ENCODE data around the gene SLC25A45. TPM values are rescaled to one million over a fixed set of nuclear protein-coding genes. Genes with fewer than 3 reads are reported as not detected.

Gene SLC25A45
- total RNA-seq, 2 experiments from 2014 or later: 40.0 to 40.8 TPM

- Mint-ChIP-seq H3K4me1 (ENCODE audit: low read depth) (peaks cover 77% of the 10 kb centered on the region), H3K27ac (peak overlapping the region; percentile 96), H3K4me3 (peak overlapping the region; percentile 92), H3K9me3 (no peaks in the 10 kb centered on the region), H3K27me3 (no peaks in the 10 kb centered on the region), H3K36me3 (ENCODE audit: low read depth) (peaks cover 67% of the 10 kb centered on the region)
- POLR2A ChIA-PET: interaction anchor here (3.6 to 20.7 kb wide), 4 partner anchors 10 to 76 kb away, joined by 23 to 3042 read pairs (median 242); partner anchors contain the start of genes FRMD8, MALAT1, NEAT1 and SLC25A45
- Histone ChIP-seq H3K9me3 (ENCODE audit: control insufficient read depth in 1 of 2, insufficient read depth in 1 of 2, low read length in 2 of 2) (no peaks in the 10 kb centered on the region), H3K4me1 (ENCODE audit: insufficient read depth, low read length) (peaks cover 50% of the 10 kb centered on the region), H3K27me3 (ENCODE audit: control insufficient read depth in 1 of 2, insufficient read depth in 2 of 2, low read length in 2 of 2) (no peaks in the 10 kb centered on the region), H3K36me3 (ENCODE audit: insufficient read depth, low read length) (peaks cover 21% of the 10 kb centered on the region), H3K27ac (ENCODE audit: low read depth in 1 of 2, low read length in 2 of 2) (peak overlapping the region; percentile 99), H3K4me3 (ENCODE audit: low read length) (peak overlapping the region; percentile 86)
- ATAC-seq (ENCODE audit: poor library complexity) (no peak), DNase-seq (peak in 11 of 14 experiments; percentile 16 to 63 (median 43))
- intact Hi-C loops (cut with DNase I, micrococcal nuclease): no loop called here
- TF ChIP-seq CTCF (IDR thresholded peaks at IDR 0.05): no peak
- CTCF ChIA-PET: interaction anchor here (2.2 to 3.1 kb wide), 2 partner anchors 11 kb away, joined by 9 to 22 read pairs; no protein-coding TSS in a partner anchor
Observed at GRCh38 chr11:65426839-65427690, 44.6 kb upstream of the SLC25A45 start.

- peak; percentile 45 for ATAC-seq (ENCODE audit: poor library complexity)
- Mint-ChIP-seq H3K9me3 (no peaks in the 10 kb centered on the region), H3K36me3 (ENCODE audit: low read depth) (peaks cover 63% of the 10 kb centered on the region), H3K27ac (peak overlapping the region; percentile 96), H3K4me3 (peak overlapping the region; percentile 92), H3K4me1 (ENCODE audit: low read depth) (peaks cover 70% of the 10 kb centered on the region), H3K27me3 (no peaks in the 10 kb centered on the region)
- H3K36me3 ChIP-seq (ENCODE audit: insufficient read depth, low read length): peaks cover 21% of the 10 kb centered on the region
- intact Hi-C loops (cut with DNase I, micrococcal nuclease): loop anchor here (1.0 to 2.0 kb wide), 2 partner anchors 71 kb away; no protein-coding TSS in a partner anchor
- peak in 4 of 14 experiments; percentile 32 to 90 (median 87) for DNase-seq
- H3K27ac ChIP-seq (ENCODE audit: low read depth in 1 of 2, low read length in 2 of 2): peak overlapping the region; percentile 99
- TF ChIP-seq CTCF (IDR thresholded peaks at IDR 0.05): no peak
- ChIA-PET POLR2A (interaction anchor here (0.7 to 20.7 kb wide), 20 partner anchors 8 to 863 kb away, joined by 3 to 3042 read pairs (median 8); partner anchors contain the start of genes EHBP1L1, FAM89B, FRMD8 and MALAT1), CTCF (interaction anchor here (1.2 to 3.1 kb wide), 6 partner anchors 10 to 76 kb away, joined by 3 to 22 read pairs (median 5); partner anchors contain the start of genes MALAT1 and SLC25A45)
- H3K4me3 ChIP-seq (ENCODE audit: low read length): peak overlapping the region; percentile 86
- no peaks in the 10 kb centered on the region for H3K27me3 ChIP-seq (ENCODE audit: control insufficient read depth in 1 of 2, insufficient read depth in 2 of 2, low read length in 2 of 2)
- no peaks in the 10 kb centered on the region for H3K9me3 ChIP-seq (ENCODE audit: control insufficient read depth in 1 of 2, insufficient read depth in 1 of 2, low read length in 2 of 2)
- H3K4me1 ChIP-seq (ENCODE audit: insufficient read depth, low read length): peaks cover 55% of the 10 kb centered on the region
Observed at GRCh38 chr11:65425971-65426838, 43.8 kb upstream of the SLC25A45 start.

All from CD4-positive, alpha-beta T cell (primary cell).